ENCODE data around the gene KIF11. TPM values are rescaled to one million over a fixed set of nuclear protein-coding genes. Genes with fewer than 3 reads are reported as not detected.

The KIF11 gene
- total and polyA plus RNA-seq, 2 of the 4 experiments (the other 2 are of a cell fraction): 8.8 to 18.3 TPM

DNA sequence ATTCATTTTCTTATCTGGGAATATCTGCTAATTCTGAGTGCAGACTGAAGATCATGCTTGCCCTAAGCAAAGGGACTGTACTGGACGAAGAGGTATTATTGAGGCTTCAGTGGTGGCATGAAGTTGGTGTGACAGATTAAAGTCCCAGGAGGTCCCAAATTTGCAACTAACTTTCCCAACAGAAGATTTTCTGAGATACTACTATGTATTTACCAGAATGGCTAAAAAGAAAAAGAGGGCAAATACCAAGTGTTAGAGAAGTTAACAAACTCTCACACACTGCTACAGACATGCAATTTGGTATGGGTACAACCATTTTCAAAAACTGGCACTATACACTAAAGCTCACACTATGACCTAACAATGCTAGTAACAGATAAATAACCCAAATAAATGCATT, 47.4 kb upstream of the KIF11 start:
- Histone ChIP-seq H3K36me3 (ENCODE audit: control insufficient read depth, insufficient read depth, low read length) (peaks cover 2% of the 10 kb centered on the region; the same call in 1 of the 2 replicates), H3K4ac (ENCODE audit: low read depth, low read length) (no peak overlapping the region), H4K8ac (ENCODE audit: low read depth in 2 of 2, low read length in 2 of 2) (no peak overlapping the region), H3K56ac (ENCODE audit: extremely low read depth, insufficient read depth, low read length) (no peak overlapping the region), H3K27me3 (ENCODE audit: control insufficient read depth, insufficient read depth, low read length) (no peaks in the 10 kb centered on the region), H2BK5ac (ENCODE audit: low read depth, low read length, poor library complexity, severe bottlenecking) (no peak overlapping the region), H3K18ac (ENCODE audit: low read depth, low read length) (no peak overlapping the region), H3K9me1 (ENCODE audit: insufficient read depth, low read length) (peaks cover 4% of the 10 kb centered on the region; the same call in 1 of the 2 replicates), H4K20me1 (ENCODE audit: insufficient read depth, low read length) (peaks cover 5% of the 10 kb centered on the region; the same call in 1 of the 2 replicates), H2AK5ac (ENCODE audit: low read depth, low read length) (no peak overlapping the region), H3K4me3 (ENCODE audit: insufficient read depth, low read depth, low read length) (no peak overlapping the region), H2BK20ac (ENCODE audit: low read depth, low read length) (no peak overlapping the region), H3K9ac (ENCODE audit: low read depth, low read length) (no peak overlapping the region), H2AK9ac (replicated peaks; ENCODE audit: low read depth, low read length, poor library complexity) (no peak overlapping the region), H3K27ac (ENCODE audit: insufficient read depth, low read length) (no peak overlapping the region), H2AFZ (replicated peaks; ENCODE audit: low read length, poor library complexity) (no peak overlapping the region), H3K14ac (replicated peaks; ENCODE audit: low read depth, low read length) (no peak overlapping the region), H4K5ac (ENCODE audit: low read depth, low read length) (no peak overlapping the region), H3K4me1 (ENCODE audit: control insufficient read depth, insufficient read depth, low read length) (peaks cover 2% of the 10 kb centered on the region), H3K79me1 (ENCODE audit: low read depth in 1 of 2, low read length in 2 of 2) (peaks cover 14 to 44% of the 10 kb centered on the region in 2 experiments), H3K4me2 (ENCODE audit: low read depth, low read length) (no peak overlapping the region), H2BK15ac (ENCODE audit: low read depth, low read length) (no peak overlapping the region), H2BK120ac (ENCODE audit: low read depth, low read length) (no peak overlapping the region), H4K91ac (ENCODE audit: insufficient read depth, low read depth, low read length) (no peak overlapping the region), H3K9me3 (ENCODE audit: control insufficient read depth, insufficient read depth, low read length) (no peaks in the 10 kb centered on the region), H3K23ac (ENCODE audit: low read depth, low read length) (no peak overlapping the region)
- no TSS peak for BruUV-seq (replicated peaks)
- no CpG with 5 or more reads among the region's 1 CpG for WGBS, 2 experiments (ENCODE audit: extremely low coverage in 2 of 2, insufficient read length in 1 of 2)
- in situ Hi-C loops (cut with MboI; ENCODE audit: low sequenced_read_pairs) (no loop called here), dilution Hi-C loops (cut with HindIII; ENCODE audit: low sequenced_read_pairs, unreplicated experiment) (no loop called here), intact Hi-C loops (cut with micrococcal nuclease) (loop anchor here (2.0 kb wide), 1 partner anchor 27 kb away; no protein-coding TSS in a partner anchor)
- POLR2A ChIA-PET (ENCODE audit: unreplicated experiment): interaction anchor here (0.5 kb wide), 1 partner anchor 29 kb away, joined by 3 read pairs; the partner anchor contains the start of gene IDE
- ATAC-seq (ENCODE audit: low read depth): no peak
- TF ChIP-seq, protein P1, sequence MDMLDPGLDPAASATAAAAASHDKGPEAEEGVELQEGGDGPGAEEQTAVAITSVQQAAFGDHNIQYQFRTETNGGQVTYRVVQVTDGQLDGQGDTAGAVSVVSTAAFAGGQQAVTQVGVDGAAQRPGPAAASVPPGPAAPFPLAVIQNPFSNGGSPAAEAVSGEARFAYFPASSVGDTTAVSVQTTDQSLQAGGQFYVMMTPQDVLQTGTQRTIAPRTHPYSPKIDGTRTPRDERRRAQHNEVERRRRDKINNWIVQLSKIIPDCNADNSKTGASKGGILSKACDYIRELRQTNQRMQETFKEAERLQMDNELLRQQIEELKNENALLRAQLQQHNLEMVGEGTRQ (IDR thresholded peaks at IDR 0.05; ENCODE audit: low read depth, low read length): no peak
- no peak for DNase-seq
- CTCF ChIA-PET: interaction anchor here (1.1 kb wide), 1 partner anchor 28 kb away, joined by 5 read pairs; no protein-coding TSS in a partner anchor
